GM23338 (cell line): ENCODE results near the gene FASN. TPM values are rescaled to one million over a fixed set of nuclear protein-coding genes. Genes with fewer than 3 reads are reported as not detected.

Source experiments
- CREB1 ChIP-seq: fragments of 250-450 bp; sonication (Bioruptor Pico); IDR thresholded peaks from 2 replicates; pipeline ENCODE4 v1.5.0; 2020; ENCODE audit warnings: low read depth, mild to moderate bottlenecking, moderate library complexity
- CTCF ChIP-seq, 2 experiments: fragments of 200-600 bp in 1 of 2; sonication (generic) in 1 of 2; conservative IDR thresholded peaks; 2 replicates each; pipeline versions ENCODE4 v1.5.1 to v1.6.1; 2016 to 2017; ENCODE audit warnings: antibody characterized with exemption in 2 of 2, low read depth in 2 of 2, mild to moderate bottlenecking in 2 of 2, moderate library complexity in 1 of 2
- ETS1 ChIP-seq: IDR thresholded peaks from 2 replicates; pipeline ENCODE4 v1.6.1; 2016; ENCODE audit warnings: antibody characterized with exemption
- EZH2 ChIP-seq: fragments of 200-600 bp; sonication (generic); IDR thresholded peaks from one replicate; pipeline ENCODE4 v1.8.0; 2017; ENCODE audit warnings: antibody characterized with exemption, mild to moderate bottlenecking, low read depth; ENCODE audit not compliant: unreplicated experiment
- EZH2phosphoT487 ChIP-seq: fragments of 200-600 bp; sonication (generic); IDR thresholded peaks from one replicate; pipeline ENCODE4 v1.8.1; 2018; ENCODE audit warnings: antibody characterized with exemption; ENCODE audit not compliant: unreplicated experiment
- JUNB ChIP-seq: IDR thresholded peaks from one replicate; pipeline ENCODE4 v1.6.1; 2016; ENCODE audit warnings: antibody characterized with exemption; ENCODE audit not compliant: unreplicated experiment
- NANOG ChIP-seq: IDR thresholded peaks from 2 replicates; pipeline ENCODE4 v1.6.1; 2016; ENCODE audit warnings: antibody characterized with exemption, borderline replicate concordance
- POLR2AphosphoS5 ChIP-seq: IDR thresholded peaks from 2 replicates; pipeline ENCODE4 v1.6.1; 2016; ENCODE audit warnings: antibody characterized with exemption, low read depth
- STAT1 ChIP-seq: IDR thresholded peaks from one replicate; pipeline ENCODE4 v1.6.1; 2016; ENCODE audit warnings: antibody characterized with exemption; ENCODE audit not compliant: unreplicated experiment
- ZNF331 ChIP-seq: fragments of 250-450 bp; sonication (Bioruptor Pico); IDR thresholded peaks from 2 replicates; pipeline ENCODE4 v1.5.0; 2020; ENCODE audit warnings: low read depth, mild to moderate bottlenecking, moderate library complexity
- ZNF462 ChIP-seq: fragments of 250-450 bp; sonication (Bioruptor Pico); IDR thresholded peaks from 2 replicates; pipeline ENCODE4 v1.5.0; 2020; ENCODE audit warnings: mild to moderate bottlenecking, moderate library complexity
- polyA plus RNA-seq: library from polyadenylated mRNA; unstranded; fragments of >200 nt; fragmentation: Nextera tagmentation; extraction: Ambion mirVana; gene quantifications from 2 replicates; pipeline ENCODE4 v1.2.1, GENCODE V29; 2016
- total RNA-seq: library from RNA; depleted of rRNA; stranded (reverse); fragments of >200 nt; shearing (Covaris generic); gene quantifications from 2 replicates; pipeline ENCODE4 v1.2.3, GENCODE V29; 2014

FASN gene
- total and polyA plus RNA-seq, 2 experiments from 2014 or later = 120 to 849 TPM

GRCh38 chr17:82106688-82107305 lies 8.8 kb upstream of the FASN start (continued):
- TF ChIP-seq ZNF462 (CRISPR knock-in tag) (no peak), POLR2AphosphoS5 (no peak; the same call in 1 of the 2 replicates), ZNF331 (CRISPR knock-in tag) (no peak), JUNB (no peak), STAT1 (no peak), EZH2 (no peak), CTCF (conservative IDR thresholded peaks at IDR 0.05; ENCODE audit: low read depth in 2 of 2) (no peak), CREB1 (CRISPR knock-in tag) (no peak), EZH2phosphoT487 (no peak), ETS1 (no peak), NANOG (no peak)
